K562 (cell line): ENCODE data around the gene APOC4. TPM values are rescaled to one million over a fixed set of nuclear protein-coding genes. Genes with fewer than 3 reads are reported as not detected.

Source experiments
- ARID4B ChIP-seq: sonication (generic); formaldehyde crosslinking; IDR thresholded peaks from 2 replicates; pipeline ENCODE4 v1.8.0; 2022; ENCODE audit warnings: mild to moderate bottlenecking, missing genetic modification reagents
- CBFA2T2 ChIP-seq: fragments of 450-650 bp; conservative IDR thresholded peaks from 2 replicates; pipeline ENCODE4 v1.6.1; 2017; ENCODE audit warnings: mild to moderate bottlenecking
- CBFA2T3 ChIP-seq: fragments of 450-650 bp; IDR thresholded peaks from 2 replicates; pipeline ENCODE4 v1.6.1; 2017
- DACH1 ChIP-seq: fragments of 450-650 bp; IDR thresholded peaks from 2 replicates; pipeline ENCODE4 v1.6.1; 2018; ENCODE audit not compliant: partially characterized antibody
- DIDO1 ChIP-seq: fragments of 450-650 bp; IDR thresholded peaks from 2 replicates; pipeline ENCODE4 v1.6.1; 2016; ENCODE audit warnings: low read depth, missing biosample characterization, missing genetic modification characterization
- HDAC3 ChIP-seq: fragments of 450-650 bp; IDR thresholded peaks from 2 replicates; pipeline ENCODE4 v1.6.1; 2018; ENCODE audit warnings: borderline replicate concordance, mild to moderate bottlenecking, moderate library complexity; ENCODE audit not compliant: partially characterized antibody
- ILK ChIP-seq: fragments of 450-650 bp; IDR thresholded peaks from 2 replicates; pipeline ENCODE4 v1.6.1; 2016; ENCODE audit warnings: missing genetic modification characterization, low read depth, mild to moderate bottlenecking, missing compliant biosample characterization, moderate library complexity, borderline replicate concordance
- LARP7 ChIP-seq: fragments of 450-650 bp; IDR thresholded peaks from 2 replicates; pipeline ENCODE4 v1.6.1; 2016
- NFE2L1 ChIP-seq: fragments of 450-650 bp; IDR thresholded peaks from 2 replicates; pipeline ENCODE4 v1.6.1; 2016; ENCODE audit warnings: missing genetic modification characterization, low read depth, mild to moderate bottlenecking, missing compliant biosample characterization, moderate library complexity, borderline replicate concordance
- POLR2AphosphoS2 ChIP-seq: IDR thresholded peaks from 2 replicates; pipeline ENCODE4 v1.6.1; 2012; ENCODE audit warnings: low read length, improper control_type of control experiment
- RBM15 ChIP-seq: fragments of 200-400 bp; formaldehyde crosslinking; IDR thresholded peaks from 2 replicates; pipeline ENCODE4 v1.6.1; 2018; ENCODE audit warnings: mild to moderate bottlenecking, low read length, moderate library complexity; ENCODE audit not compliant: insufficient read depth
- SOX6 ChIP-seq: fragments of 450-650 bp; IDR thresholded peaks from 2 replicates; pipeline ENCODE4 v1.6.1; 2014; ENCODE audit warnings: mild to moderate bottlenecking
- THRAP3 ChIP-seq: fragments of 450-650 bp; IDR thresholded peaks from 2 replicates; pipeline ENCODE4 v1.6.1; 2016; ENCODE audit warnings: mild to moderate bottlenecking, inconsistent platforms, borderline replicate concordance
- TOE1 ChIP-seq, 2 experiments: fragments of 450-650 bp in 1 of 2; sonication (generic) in 1 of 2; formaldehyde crosslinking in 1 of 2; IDR thresholded peaks; 2 replicates each; pipeline versions ENCODE4 v1.7.1 to v1.8.0; 2016 to 2022; ENCODE audit warnings: borderline replicate concordance in 2 of 2, mild to moderate bottlenecking in 2 of 2, antibody characterized with exemption in 1 of 2, inconsistent platforms in 1 of 2, low read depth in 1 of 2, missing genetic modification reagents in 1 of 2, moderate library complexity in 1 of 2
- USF2 ChIP-seq: sonication (generic); formaldehyde crosslinking; IDR thresholded peaks from 2 replicates; pipeline ENCODE4 v1.5.0; 2020; ENCODE audit warnings: missing genetic modification reagents
- VEZF1 ChIP-seq: fragments of 200-800 bp; sonication (Bioruptor generic); IDR thresholded peaks from 2 replicates; pipeline ENCODE4 v1.6.1; 2017; ENCODE audit warnings: missing genetic modification characterization, missing compliant biosample characterization
- ZNF384 ChIP-seq: IDR thresholded peaks from 2 replicates; pipeline ENCODE4 v1.6.1; 2012; ENCODE audit warnings: low read depth, low read length, improper control_type of control experiment
- ZNF696 ChIP-seq: fragments of 250-450 bp; sonication (Bioruptor Pico); conservative IDR thresholded peaks from 2 replicates; pipeline ENCODE4 v1.4.0; 2020; ENCODE audit warnings: mild to moderate bottlenecking, moderate library complexity
- ZNF764 ChIP-seq: fragments of 250-450 bp; sonication (Bioruptor Pico); IDR thresholded peaks from 2 replicates; pipeline ENCODE4 v1.4.0; 2020; ENCODE audit warnings: low read depth, mild to moderate bottlenecking, moderate library complexity
- polyA plus RNA-seq, 8 experiments: library from polyadenylated mRNA; depleted of rRNA in 4 of 8; stranded (reverse) in 5 of 8; unstranded in 3 of 8; fragments of >200 nt; fragmentation: Nextera tagmentation in 2 of 8; fragmentation: Illumina TruSeq in 1 of 8; extraction: Ambion mirVana in 2 of 8; extraction: Trizol in 1 of 8; gene quantifications; 2 replicates each; pipeline versions ENCODE4 v1.2.1 to v1.2.3, GENCODE V29; 2011 to 2014; ENCODE audit warnings: inconsistent platforms in 1 of 8, missing spikeins in 1 of 8
- total RNA-seq, 7 experiments: library from RNA; depleted of rRNA in 6 of 7; stranded (reverse); fragments of >200 nt in 6 of 7; fragmentation: Illumina TruSeq in 2 of 7; extraction: Trizol in 2 of 7; gene quantifications; 2 replicates each; pipeline versions ENCODE4 v1.2.1 to v1.2.3, GENCODE V29; 2011 to 2021; ENCODE audit warnings: low replicate concordance in 1 of 7

APOC4 gene
- total and polyA plus RNA-seq, 9 of the 15 experiments (the other 6 are each of a cell fraction or from before 2014, with no cell fraction given): 0.46 TPM; not detected in 8

GRCh38 chr19:44954649-44955504 lies 12.8 kb downstream of the APOC4 start, which contains the start of gene CLPTM1 (continued):
- TF ChIP-seq VEZF1 (CRISPR knock-in tag) (peak; percentile 80), RBM15 (no peak), CBFA2T3 (no peak), CBFA2T2 (no peak), ZNF696 (CRISPR knock-in tag) (no peak), DIDO1 (tag) (peak; percentile 93), TOE1 (IDR thresholded peaks at IDR 0.05; ENCODE audit: borderline replicate concordance) (peak; percentile 96), TOE1 (CRISPR knock-in tag; IDR thresholded peaks at IDR 0.05; ENCODE audit: borderline replicate concordance, low read depth) (no peak), USF2 (no peak), LARP7 (peak; percentile 68; the same call in 1 of the 2 replicates), THRAP3 (0 out of 2 replicates have a peak, but pooled peaks have one; percentile 22), ZNF764 (no peak), DACH1 (no peak), ARID4B (peak; percentile 93), ILK (tag) (no peak), NFE2L1 (tag) (no peak), ZNF384 (no peak), HDAC3 (no peak), POLR2AphosphoS2 (peak; percentile 69; the same call in 1 of the 2 replicates), SOX6 (0 out of 2 replicates have a peak, but pooled peaks have one; percentile 28)
